Activated T-helper 1 cell treated with anti-CD3 and anti-CD28 coated beads, Interleukin-12 subunit alpha, Interleukin-12 subunit beta, Interleukin-2, Interleukin-4 antibody, amounts not matched to agents 30 ng/mL and 10 ng/mL and 1 ng/mL, durations not matched to agents 14 hours and 24 hours and 36 hours (primary cell): Measurements from ENCODE around the gene KDELR3. TPM values are rescaled to one million over a fixed set of nuclear protein-coding genes. Genes with fewer than 3 reads are reported as not detected.

Source experiments
- DNase-seq: peaks from one replicate; pipeline ENCODE4 v3.0.0; 2021; ENCODE audit warnings: low spot score
- H3K27ac Mint-ChIP-seq: one replicate; pipeline ENCODE4 v1.8.0; 2021; ENCODE audit warnings: mild to moderate bottlenecking, mixed read lengths
- H3K27me3 Mint-ChIP-seq: one replicate; pipeline ENCODE4 v1.8.0; 2022; ENCODE audit warnings: mild to moderate bottlenecking, moderate library complexity, mixed read lengths; ENCODE audit not compliant: insufficient read depth
- H3K36me3 Mint-ChIP-seq: one replicate; pipeline ENCODE4 v1.8.0; 2021; ENCODE audit warnings: low read depth, mixed read lengths
- H3K4me1 Mint-ChIP-seq: one replicate; pipeline ENCODE4 v1.8.0; 2021; ENCODE audit warnings: low read depth, mixed read lengths
- H3K4me3 Mint-ChIP-seq: one replicate; pipeline ENCODE4 v1.8.0; 2021; ENCODE audit warnings: mild to moderate bottlenecking, moderate library complexity, mixed read lengths
- H3K9me3 Mint-ChIP-seq: one replicate; pipeline ENCODE4 v1.8.0; 2021; ENCODE audit warnings: mixed read lengths
- intact Hi-C: fragments of 100-400 bp; cut with micrococcal nuclease; formaldehyde crosslinking; loops from one replicate; pipeline ENCODE4 v1.15.1; 2024
- total RNA-seq: library from RNA; stranded (reverse); gene quantifications from 2 replicates; pipeline ENCODE4 v1.2.3, GENCODE V29; 2022

KDELR3 gene
- total RNA-seq, 1 donor from 2014 or later = 1.1 TPM

- Mint-ChIP-seq H3K36me3 (peaks cover 53% of the 10 kb centered on the region), H3K9me3 (peaks cover 7% of the 10 kb centered on the region), H3K4me1 (peaks cover 47% of the 10 kb centered on the region), H3K4me3 (peak overlapping the region; percentile 99), H3K27ac (peak overlapping the region; percentile 98), H3K27me3 (no peaks in the 10 kb centered on the region)
- DNase-seq = no peak
- intact Hi-C loops = loop anchor here (1.0 to 5.0 kb wide), 13 partner anchors 15 to 324 kb away; partner anchors contain the start of genes CBY1, CSNK1E, DMC1 and DNAL4
Observed at GRCh38 chr22:38505541-38506117, 37.7 kb downstream of the KDELR3 start.

DNA sequence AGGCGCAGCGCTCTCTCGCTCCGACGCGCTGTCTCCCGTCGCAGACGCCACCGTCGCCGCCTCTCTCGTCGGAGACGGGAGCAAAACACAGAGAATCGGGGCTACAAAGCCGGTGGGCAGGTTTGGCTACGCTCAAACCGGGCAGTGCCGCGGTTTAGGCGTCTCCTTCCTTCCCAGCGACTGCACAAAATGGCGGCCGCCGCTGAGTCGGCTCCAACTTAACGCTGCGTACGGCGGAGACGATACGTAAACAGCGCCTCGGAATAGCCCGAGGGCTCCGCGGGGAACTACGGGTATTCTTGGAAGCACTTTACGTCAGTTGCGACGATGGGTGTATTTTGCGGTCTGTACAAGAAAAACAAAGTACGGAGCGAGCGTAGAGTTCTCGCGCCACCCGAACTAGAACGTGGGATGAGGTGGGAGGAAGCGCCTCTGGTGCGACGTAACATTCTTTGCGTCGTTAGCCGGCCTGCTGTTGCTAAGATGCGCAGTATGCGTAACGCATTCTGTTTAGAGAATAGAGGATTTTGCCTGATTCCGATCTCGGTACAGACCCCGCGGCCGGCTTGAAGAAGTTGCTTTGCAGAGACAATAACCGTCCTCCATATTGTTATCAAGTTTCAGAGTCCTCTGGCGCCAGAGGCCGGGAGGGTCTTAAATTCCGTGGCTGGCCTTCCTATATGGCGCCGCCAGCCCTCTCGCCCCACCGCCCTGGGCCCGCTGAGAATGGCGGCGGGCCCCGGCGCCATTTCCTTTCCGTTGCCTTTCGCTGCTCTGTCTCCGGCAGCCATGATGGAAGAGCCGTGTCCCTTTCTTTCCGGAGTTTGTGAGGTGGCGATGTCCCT is 38.4 kb downstream of the KDELR3 start, which contains the start of gene DDX17:
Gene DDX17, minus strand, starts transcription at position 194 of the 845 bp plus-strand sequence.
- DNase-seq = peak; percentile 93
- Mint-ChIP-seq H3K4me1 (peaks cover 42% of the 10 kb centered on the region), H3K4me3 (peak within 1 kb of the TSS; percentile 99)

DNA sequence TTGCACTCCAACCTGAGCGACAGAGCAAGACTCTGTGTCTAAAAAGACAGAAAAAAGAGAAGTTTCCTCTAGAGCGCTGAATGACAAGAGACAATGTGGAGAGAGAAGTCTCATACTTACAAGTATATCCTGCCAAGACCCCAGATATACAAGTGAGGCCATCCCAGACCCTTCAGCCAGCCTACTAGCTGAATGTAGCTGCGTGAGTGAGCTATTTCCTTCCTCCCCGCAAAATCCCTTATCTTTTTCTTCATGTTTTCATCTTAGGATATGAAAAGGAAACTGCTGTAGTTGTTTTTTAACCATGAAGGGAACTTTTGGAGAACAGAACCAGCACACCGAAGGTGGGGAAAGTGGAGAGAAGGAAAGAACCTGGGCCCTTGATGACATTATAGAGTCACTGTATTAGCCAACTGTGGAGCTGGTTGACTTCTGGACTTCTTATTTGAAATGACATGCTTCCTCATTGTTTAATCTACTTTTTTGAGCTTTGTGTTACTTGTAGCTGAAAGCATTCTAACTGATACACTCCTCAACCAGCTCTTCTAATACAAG is 42.6 kb downstream of the KDELR3 start:
- Mint-ChIP-seq H3K36me3 (peaks cover 13% of the 10 kb centered on the region), H3K27me3 (no peaks in the 10 kb centered on the region), H3K4me1 (peaks cover 6% of the 10 kb centered on the region), H3K4me3 (no peak overlapping the region), H3K9me3 (peaks cover 7% of the 10 kb centered on the region), H3K27ac (no peak overlapping the region)
- intact Hi-C loops = no loop called here
- DNase-seq = no peak

More for the DNA sequence above, 38.4 kb downstream of the KDELR3 start, which contains the start of gene DDX17:
- intact Hi-C loops = loop anchor here (1.0 to 5.0 kb wide), 12 partner anchors 26 to 325 kb away; partner anchors contain the start of genes CBY1, CSNK1E, DMC1 and DNAL4
- peaks cover 7% of the 10 kb centered on the region for H3K9me3 Mint-ChIP-seq
- H3K36me3 Mint-ChIP-seq = peaks cover 49% of the 10 kb centered on the region
- peak within 1 kb of the TSS; percentile 98 for H3K27ac Mint-ChIP-seq
- no peaks in the 10 kb centered on the region for H3K27me3 Mint-ChIP-seq

DNA sequence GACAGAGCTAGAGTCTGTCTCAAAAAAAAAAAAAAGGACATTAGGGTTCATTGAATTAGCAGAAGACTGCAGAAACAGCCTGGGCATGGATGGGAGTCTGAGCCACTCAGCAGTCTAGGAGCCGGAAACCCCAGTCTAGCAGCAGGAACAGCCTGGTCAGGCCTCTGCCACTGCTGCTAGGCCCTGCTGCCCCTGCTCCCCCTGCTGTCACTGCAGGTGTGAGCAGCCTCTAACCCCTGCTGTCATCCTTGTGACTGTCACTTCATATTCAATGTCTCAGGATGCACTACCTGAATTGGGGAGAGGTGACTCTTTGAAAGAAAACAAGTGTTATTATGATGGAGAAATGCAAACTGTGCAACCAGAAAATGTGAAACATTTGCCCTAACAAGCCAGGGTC is 45.2 kb downstream of the KDELR3 start:
- Mint-ChIP-seq H3K9me3 (peaks cover 3% of the 10 kb centered on the region), H3K27me3 (no peaks in the 10 kb centered on the region)
- intact Hi-C loops = loop anchor here (1.0 kb wide), 1 partner anchor 461 kb away; no protein-coding TSS in a partner anchor

GRCh38 chr22:38518620-38519019 is 50.7 kb downstream of the KDELR3 start:
- H3K4me1 Mint-ChIP-seq = no peaks in the 10 kb centered on the region
- no peaks in the 10 kb centered on the region for H3K9me3 Mint-ChIP-seq
- no peak overlapping the region for H3K4me3 Mint-ChIP-seq
- H3K36me3 Mint-ChIP-seq = no peaks in the 10 kb centered on the region
- DNase-seq = no peak
- H3K27ac Mint-ChIP-seq = no peak overlapping the region
- intact Hi-C loops = no loop called here
- H3K27me3 Mint-ChIP-seq = no peaks in the 10 kb centered on the region

More for the DNA sequence above, 45.2 kb downstream of the KDELR3 start:
- peak; percentile 38 for DNase-seq
- Mint-ChIP-seq H3K27ac (no peak overlapping the region), H3K4me1 (no peaks in the 10 kb centered on the region), H3K4me3 (no peak overlapping the region), H3K36me3 (peaks cover 5% of the 10 kb centered on the region)

DNA sequence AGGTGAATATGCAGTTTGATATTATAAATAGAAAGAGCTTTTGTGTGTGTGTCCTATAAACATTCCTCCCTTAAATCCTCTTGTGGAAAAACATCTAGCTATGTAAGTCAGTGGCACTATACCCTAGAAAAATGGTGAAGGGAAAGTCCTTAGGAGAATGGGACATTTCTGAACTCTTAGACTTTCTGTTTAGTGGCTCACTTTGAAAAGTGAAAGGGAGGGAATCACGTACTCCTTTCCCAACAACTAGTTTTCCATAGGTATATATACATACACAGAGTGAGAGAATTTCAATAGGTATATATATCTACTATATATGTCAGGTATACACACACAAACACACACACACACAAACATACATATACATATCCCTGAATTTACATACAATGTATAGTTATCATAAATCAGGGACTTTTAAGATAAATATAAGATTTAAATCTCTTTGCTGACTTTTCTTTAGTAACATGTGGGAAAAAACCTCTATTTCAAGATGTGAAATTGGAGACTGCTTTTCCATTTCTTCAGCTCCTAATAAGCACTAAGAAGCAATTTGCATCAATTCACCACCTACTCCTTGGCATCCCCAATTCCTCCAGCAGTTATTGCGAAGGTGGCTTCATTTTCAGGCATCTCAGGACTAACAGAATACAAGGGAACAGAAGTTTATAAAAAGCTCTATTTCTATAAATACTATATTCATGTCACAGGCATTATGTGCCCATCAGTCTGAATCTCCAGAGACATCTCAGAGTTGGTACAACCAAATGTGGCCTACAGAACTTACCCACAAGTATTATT is 51.8 kb downstream of the KDELR3 start:
- Mint-ChIP-seq H3K4me3 (no peak overlapping the region), H3K9me3 (no peaks in the 10 kb centered on the region), H3K36me3 (no peaks in the 10 kb centered on the region), H3K27me3 (no peaks in the 10 kb centered on the region), H3K4me1 (no peaks in the 10 kb centered on the region), H3K27ac (no peak overlapping the region)
- DNase-seq = no peak
- intact Hi-C loops = no loop called here

DNA sequence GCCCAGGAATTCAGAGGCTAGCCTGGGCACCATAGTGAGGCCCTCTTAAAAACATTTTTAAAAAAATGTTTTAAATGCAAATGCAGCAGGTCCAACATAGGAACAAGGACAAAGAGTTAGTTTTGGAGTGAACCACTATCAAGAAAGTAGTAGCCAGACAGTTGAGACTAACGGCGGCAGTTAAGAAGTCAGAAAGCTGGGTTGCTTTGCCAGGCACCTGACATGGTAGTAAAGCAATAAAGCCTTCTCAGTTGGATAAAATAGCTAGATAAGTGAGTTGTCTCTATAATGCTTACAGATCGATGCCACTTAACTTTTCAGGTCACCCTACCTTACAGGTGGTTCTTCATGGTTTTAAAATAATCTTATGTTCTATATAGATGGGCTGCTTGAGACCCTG is 55.1 kb downstream of the KDELR3 start:
- DNase-seq = no peak
- Mint-ChIP-seq H3K36me3 (no peaks in the 10 kb centered on the region), H3K4me3 (no peak overlapping the region), H3K4me1 (no peaks in the 10 kb centered on the region), H3K27me3 (no peaks in the 10 kb centered on the region), H3K27ac (no peak overlapping the region), H3K9me3 (no peaks in the 10 kb centered on the region)
- intact Hi-C loops = no loop called here

- H3K27ac Mint-ChIP-seq = no peak overlapping the region
- no peak overlapping the region for H3K4me3 Mint-ChIP-seq
- no peaks in the 10 kb centered on the region for H3K36me3 Mint-ChIP-seq
- no peaks in the 10 kb centered on the region for H3K4me1 Mint-ChIP-seq
- H3K27me3 Mint-ChIP-seq = no peaks in the 10 kb centered on the region
- no peaks in the 10 kb centered on the region for H3K9me3 Mint-ChIP-seq
- DNase-seq = no peak
- intact Hi-C loops = no loop called here
Observed at GRCh38 chr22:38523479-38523878, 55.6 kb downstream of the KDELR3 start.

DNA sequence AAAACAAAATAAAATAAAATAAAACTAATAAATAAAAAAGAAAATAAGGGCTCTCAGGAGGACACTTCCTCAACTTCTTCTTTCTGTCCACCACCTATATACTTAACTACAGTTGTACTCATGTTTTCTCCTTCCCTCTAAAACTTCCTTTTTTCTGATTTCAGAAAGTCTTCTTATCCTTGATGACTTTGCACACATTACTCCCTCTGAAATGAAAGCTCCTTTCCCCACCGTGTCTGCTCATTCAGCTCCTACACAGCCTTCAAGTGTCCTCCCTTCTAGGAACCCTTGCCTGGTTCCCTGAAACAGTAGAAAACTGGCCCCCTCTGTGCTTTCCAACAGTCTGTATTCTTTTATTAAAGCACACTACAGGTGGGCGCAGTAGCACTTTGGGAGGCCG is 56.5 kb downstream of the KDELR3 start:
- no peak overlapping the region for H3K27ac Mint-ChIP-seq
- no peaks in the 10 kb centered on the region for H3K4me1 Mint-ChIP-seq
- no peak for DNase-seq
- no peaks in the 10 kb centered on the region for H3K27me3 Mint-ChIP-seq
- H3K9me3 Mint-ChIP-seq = no peaks in the 10 kb centered on the region
- no peak overlapping the region for H3K4me3 Mint-ChIP-seq
- intact Hi-C loops = no loop called here
- no peaks in the 10 kb centered on the region for H3K36me3 Mint-ChIP-seq

DNA sequence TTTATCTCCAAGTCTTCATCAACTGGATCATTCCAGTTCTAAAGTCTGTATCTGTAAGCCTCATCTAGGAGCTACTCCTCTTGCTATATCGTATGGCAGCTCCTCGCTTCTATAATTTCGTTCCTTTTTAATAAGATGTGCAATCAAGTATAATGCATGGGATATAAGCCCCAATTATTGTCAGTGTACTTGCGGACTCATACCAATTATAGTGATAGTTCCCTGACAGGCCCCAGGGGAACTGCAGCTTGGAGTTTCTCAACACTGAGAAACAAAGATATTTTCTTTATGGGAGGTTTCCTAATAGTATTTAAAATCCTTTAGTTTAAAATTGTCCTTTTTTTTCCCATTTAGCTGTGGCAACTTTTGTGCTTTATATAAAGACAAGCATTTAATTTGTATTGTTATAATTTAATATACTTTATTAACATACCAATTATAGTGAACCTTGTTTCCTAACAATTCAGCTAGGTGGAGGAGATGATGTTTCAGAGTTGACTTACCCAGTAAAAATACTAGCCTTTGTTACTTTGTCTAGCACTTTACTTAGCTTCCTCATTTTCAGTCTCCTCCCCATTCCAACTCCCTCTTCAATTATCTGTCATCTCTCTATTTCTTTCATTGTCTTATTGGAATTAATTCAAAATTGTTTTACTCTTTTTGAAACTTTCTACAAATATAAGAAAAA is 63.5 kb downstream of the KDELR3 start:
- no peaks in the 10 kb centered on the region for H3K27me3 Mint-ChIP-seq
- no peak for DNase-seq
- intact Hi-C loops = no loop called here
- peaks cover 4% of the 10 kb centered on the region for H3K36me3 Mint-ChIP-seq
- no peaks in the 10 kb centered on the region for H3K9me3 Mint-ChIP-seq
- peak overlapping the region; percentile 87 for H3K27ac Mint-ChIP-seq
- H3K4me3 Mint-ChIP-seq = peak overlapping the region; percentile 52
- H3K4me1 Mint-ChIP-seq = peaks cover 6% of the 10 kb centered on the region
